Activated CD8-positive, alpha-beta memory T cell treated with anti-CD3 and anti-CD28 coated beads, Interleukin-2, amount 50 U/mL, for 24 hours (primary cell): Measurements from ENCODE around the gene FOXJ2.
A peak's percentile ranks its signal among the peaks of the same experiment; 100 is the strongest.
"Not testable (repeated sequence)": the region's sequence is repeated elsewhere in the genome, so short reads cannot be mapped to it uniquely, and the experiment has no call there.

Experiments
- DNase-seq: peaks from one replicate; pipeline ENCODE4 v3.0.0-alpha.2; 2020; ENCODE audit errors: extremely low read depth

Gene FOXJ2

GRCh38 chr12:8030189-8030588 is 2.3 kb upstream of the FOXJ2 start:
- DNase-seq, result no peak

GRCh38 chr12:8031017-8031416 is 1.5 kb upstream of the FOXJ2 start:
- not testable (repeated sequence) for DNase-seq

GRCh38 chr12:8031872-8032241 is 659 bp upstream of the FOXJ2 start:
- DNase-seq, result no peak

GRCh38 chr12:8033153-8034044 is 883 bp downstream of the FOXJ2 start:
- no peak for DNase-seq

- no peak for DNase-seq
Observed at GRCh38 chr12:8034802-8035201, 2.3 kb downstream of the FOXJ2 start.

GRCh38 chr12:8035440-8036010 is 3.0 kb downstream of the FOXJ2 start:
- no peak for DNase-seq

- no peak for DNase-seq
Observed at GRCh38 chr12:8036346-8036745, 3.8 kb downstream of the FOXJ2 start.

- DNase-seq, result no peak
Observed at GRCh38 chr12:8037046-8037663, 4.6 kb downstream of the FOXJ2 start.

GRCh38 chr12:8037947-8038346 is 5.4 kb downstream of the FOXJ2 start:
- no peak for DNase-seq

- no peak for DNase-seq
Observed at GRCh38 chr12:8038659-8039114, 6.2 kb downstream of the FOXJ2 start.

GRCh38 chr12:8040791-8041190 is 8.3 kb downstream of the FOXJ2 start:
- DNase-seq, result no peak

- peak; percentile 67 for DNase-seq
Observed at GRCh38 chr12:8045952-8046944, 13.7 kb downstream of the FOXJ2 start.

GRCh38 chr12:8047842-8048241 is 15.3 kb downstream of the FOXJ2 start:
- DNase-seq, result no peak

- no peak for DNase-seq
Observed at GRCh38 chr12:8048906-8049305, 16.4 kb downstream of the FOXJ2 start.

- DNase-seq, result no peak
Observed at GRCh38 chr12:8050600-8051250, 18.2 kb downstream of the FOXJ2 start.

GRCh38 chr12:8052679-8053078 is 20.2 kb downstream of the FOXJ2 start:
- DNase-seq, result no peak

- DNase-seq, result no peak
Observed at GRCh38 chr12:8054816-8055215, 22.3 kb downstream of the FOXJ2 start.

GRCh38 chr12:8057306-8057705 is 24.8 kb downstream of the FOXJ2 start:
- no peak for DNase-seq

- no peak for DNase-seq
Observed at GRCh38 chr12:8057839-8058238, 25.3 kb downstream of the FOXJ2 start.

- no peak for DNase-seq
Observed at GRCh38 chr12:8058506-8058905, 26.0 kb downstream of the FOXJ2 start.

GRCh38 chr12:8064131-8064530 is 31.6 kb downstream of the FOXJ2 start:
- no peak for DNase-seq
